HCT116 (cell line): Measurements from ENCODE around the gene RCAN3.

Experiments
- CEBPB ChIP-seq: IDR thresholded peaks from 2 replicates; pipeline ENCODE4 v1.6.1; 2012; ENCODE audit warnings: low read depth
- EZH2 ChIP-seq: fragments of 200-600 bp; sonication (generic); IDR thresholded peaks from 2 replicates; pipeline ENCODE4 v1.6.1; 2017; ENCODE audit warnings: antibody characterized with exemption, mixed run types
- EZH2phosphoT487 ChIP-seq: fragments of 200-600 bp; IDR thresholded peaks from 2 replicates; pipeline ENCODE4 v1.6.1; 2018; ENCODE audit warnings: antibody characterized with exemption, borderline replicate concordance
- POLR2AphosphoS5 ChIP-seq: IDR thresholded peaks from 2 replicates; pipeline ENCODE4 v1.6.1; 2011; ENCODE audit warnings: mild to moderate bottlenecking, low read depth, low read length, moderate library complexity
- YY1 ChIP-seq: IDR thresholded peaks from 2 replicates; pipeline ENCODE4 v1.6.1; 2011; ENCODE audit warnings: low read length, low read depth, moderate library complexity, mild to moderate bottlenecking; ENCODE audit not compliant: insufficient replicate concordance; ENCODE audit errors: extremely low read depth
- ZNF274 ChIP-seq: fragments of 200-500 bp; sonication (Bioruptor generic); IDR thresholded peaks from 2 replicates; pipeline ENCODE4 v1.6.1; 2014; ENCODE audit warnings: mild to moderate bottlenecking, low read depth, low read length, inconsistent platforms
- TF ChIP-seq, protein P1 (sequence below), 3 experiments: fragments of 200-600 bp in 1 of 3; sonication (generic) in 1 of 3; IDR thresholded peaks in 2 of 3; conservative IDR thresholded peaks in 1 of 3; 2 replicates each; pipeline ENCODE4 v1.5.1; 2012 to 2017; ENCODE audit warnings: low read depth in 2 of 3, low read length in 2 of 3, antibody characterized with exemption in 1 of 3, borderline replicate concordance in 1 of 3, control low read depth in 1 of 3, mild to moderate bottlenecking in 1 of 3, mixed read lengths in 1 of 3, mixed run types in 1 of 3, moderate library complexity in 1 of 3; ENCODE audit not compliant: insufficient read depth in 1 of 3
- TF ChIP-seq, protein P2 (sequence below): IDR thresholded peaks from 2 replicates; pipeline ENCODE4 v1.6.1; 2012; ENCODE audit warnings: low read depth
- TF ChIP-seq, protein P3 (sequence below): IDR thresholded peaks from 2 replicates; pipeline ENCODE4 v1.6.1; 2012

DNA sequence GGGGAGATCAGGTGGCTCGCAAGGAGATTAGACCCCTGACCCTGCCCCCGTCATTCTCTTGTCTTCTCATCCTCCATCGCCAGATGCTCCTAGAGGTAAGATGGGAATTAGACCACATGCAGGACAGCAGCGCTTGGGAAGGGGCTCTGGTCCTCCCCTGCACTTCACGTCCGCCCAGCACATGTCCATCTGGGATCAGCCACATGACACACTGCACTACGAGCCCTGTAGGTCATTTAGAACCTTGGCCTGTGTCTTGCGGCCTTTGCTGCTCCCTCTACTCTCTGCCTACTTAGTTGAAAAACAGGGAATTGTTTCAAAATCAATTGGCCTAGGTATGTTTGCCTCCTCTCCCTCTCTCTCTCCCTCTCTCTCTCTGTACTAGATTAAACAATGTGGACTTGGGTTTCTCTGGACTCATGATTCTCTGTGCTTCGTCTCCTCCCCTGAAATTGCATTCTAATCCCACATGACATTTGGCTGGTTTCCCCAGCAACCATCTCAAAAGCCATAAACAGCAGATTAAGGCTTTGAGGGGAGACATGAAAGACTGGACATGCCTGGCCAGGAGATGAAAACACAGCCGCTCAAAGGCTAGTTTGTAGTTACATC lies 49.4 kb downstream of the RCAN3 start:
- TF ChIP-seq EZH2phosphoT487 (no peak), ZNF274 (no peak), CEBPB (no peak), YY1 (no peak), POLR2AphosphoS5 (no peak), EZH2 (no peak)
- TF ChIP-seq, protein P1, sequence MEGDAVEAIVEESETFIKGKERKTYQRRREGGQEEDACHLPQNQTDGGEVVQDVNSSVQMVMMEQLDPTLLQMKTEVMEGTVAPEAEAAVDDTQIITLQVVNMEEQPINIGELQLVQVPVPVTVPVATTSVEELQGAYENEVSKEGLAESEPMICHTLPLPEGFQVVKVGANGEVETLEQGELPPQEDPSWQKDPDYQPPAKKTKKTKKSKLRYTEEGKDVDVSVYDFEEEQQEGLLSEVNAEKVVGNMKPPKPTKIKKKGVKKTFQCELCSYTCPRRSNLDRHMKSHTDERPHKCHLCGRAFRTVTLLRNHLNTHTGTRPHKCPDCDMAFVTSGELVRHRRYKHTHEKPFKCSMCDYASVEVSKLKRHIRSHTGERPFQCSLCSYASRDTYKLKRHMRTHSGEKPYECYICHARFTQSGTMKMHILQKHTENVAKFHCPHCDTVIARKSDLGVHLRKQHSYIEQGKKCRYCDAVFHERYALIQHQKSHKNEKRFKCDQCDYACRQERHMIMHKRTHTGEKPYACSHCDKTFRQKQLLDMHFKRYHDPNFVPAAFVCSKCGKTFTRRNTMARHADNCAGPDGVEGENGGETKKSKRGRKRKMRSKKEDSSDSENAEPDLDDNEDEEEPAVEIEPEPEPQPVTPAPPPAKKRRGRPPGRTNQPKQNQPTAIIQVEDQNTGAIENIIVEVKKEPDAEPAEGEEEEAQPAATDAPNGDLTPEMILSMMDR (IDR thresholded peaks at IDR 0.05 in 2 of 3, conservative IDR thresholded peaks at IDR 0.05 in 1 of 3; ENCODE audit: borderline replicate concordance in 1 of 3, insufficient read depth in 1 of 3, low read depth in 2 of 3, low read length in 2 of 3): no peak
- TF ChIP-seq, protein P2, sequence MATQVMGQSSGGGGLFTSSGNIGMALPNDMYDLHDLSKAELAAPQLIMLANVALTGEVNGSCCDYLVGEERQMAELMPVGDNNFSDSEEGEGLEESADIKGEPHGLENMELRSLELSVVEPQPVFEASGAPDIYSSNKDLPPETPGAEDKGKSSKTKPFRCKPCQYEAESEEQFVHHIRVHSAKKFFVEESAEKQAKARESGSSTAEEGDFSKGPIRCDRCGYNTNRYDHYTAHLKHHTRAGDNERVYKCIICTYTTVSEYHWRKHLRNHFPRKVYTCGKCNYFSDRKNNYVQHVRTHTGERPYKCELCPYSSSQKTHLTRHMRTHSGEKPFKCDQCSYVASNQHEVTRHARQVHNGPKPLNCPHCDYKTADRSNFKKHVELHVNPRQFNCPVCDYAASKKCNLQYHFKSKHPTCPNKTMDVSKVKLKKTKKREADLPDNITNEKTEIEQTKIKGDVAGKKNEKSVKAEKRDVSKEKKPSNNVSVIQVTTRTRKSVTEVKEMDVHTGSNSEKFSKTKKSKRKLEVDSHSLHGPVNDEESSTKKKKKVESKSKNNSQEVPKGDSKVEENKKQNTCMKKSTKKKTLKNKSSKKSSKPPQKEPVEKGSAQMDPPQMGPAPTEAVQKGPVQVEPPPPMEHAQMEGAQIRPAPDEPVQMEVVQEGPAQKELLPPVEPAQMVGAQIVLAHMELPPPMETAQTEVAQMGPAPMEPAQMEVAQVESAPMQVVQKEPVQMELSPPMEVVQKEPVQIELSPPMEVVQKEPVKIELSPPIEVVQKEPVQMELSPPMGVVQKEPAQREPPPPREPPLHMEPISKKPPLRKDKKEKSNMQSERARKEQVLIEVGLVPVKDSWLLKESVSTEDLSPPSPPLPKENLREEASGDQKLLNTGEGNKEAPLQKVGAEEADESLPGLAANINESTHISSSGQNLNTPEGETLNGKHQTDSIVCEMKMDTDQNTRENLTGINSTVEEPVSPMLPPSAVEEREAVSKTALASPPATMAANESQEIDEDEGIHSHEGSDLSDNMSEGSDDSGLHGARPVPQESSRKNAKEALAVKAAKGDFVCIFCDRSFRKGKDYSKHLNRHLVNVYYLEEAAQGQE: no peak
- TF ChIP-seq, protein P3, sequence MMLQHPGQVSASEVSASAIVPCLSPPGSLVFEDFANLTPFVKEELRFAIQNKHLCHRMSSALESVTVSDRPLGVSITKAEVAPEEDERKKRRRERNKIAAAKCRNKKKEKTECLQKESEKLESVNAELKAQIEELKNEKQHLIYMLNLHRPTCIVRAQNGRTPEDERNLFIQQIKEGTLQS: no peak
